HG03025 (cell line): Measurements from ENCODE around the gene SLC10A2.

Experiments used
- ATAC-seq: cut with Tn5 transposase; IDR thresholded peaks from one replicate; pipeline ENCODE4 v1.9.1; 2021; ENCODE audit warnings: mild to moderate bottlenecking, moderate library complexity; ENCODE audit not compliant: unreplicated experiment, low FRiP score

SLC10A2 gene

DNA sequence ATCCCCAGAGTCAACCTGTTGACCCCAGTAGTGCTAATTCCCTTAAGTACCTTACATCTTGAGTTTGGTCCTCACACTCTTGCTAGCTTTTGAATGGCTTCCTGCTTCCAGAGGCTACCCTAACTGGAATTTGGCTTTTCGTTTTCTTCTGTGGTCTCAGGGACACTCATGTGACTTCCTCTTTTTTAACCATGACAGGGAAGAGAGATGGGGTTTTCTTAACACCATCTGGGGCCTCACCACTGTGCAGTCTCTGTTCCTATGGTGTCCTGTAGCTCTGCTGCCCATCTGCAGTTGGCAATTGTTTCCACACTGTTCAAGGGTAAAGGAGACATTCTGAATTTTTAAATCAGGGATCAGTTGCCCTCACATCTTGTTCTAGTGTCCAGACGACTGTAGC lies 66.7 kb downstream of the SLC10A2 start:
- no peak for ATAC-seq
